ENCODE measurements around the gene KCNK18. TPM values are rescaled to one million over a fixed set of nuclear protein-coding genes. Genes with fewer than 3 reads are reported as not detected.

The KCNK18 gene
- not detected for total RNA-seq
- long read RNA-seq, donor 1 = 0 reads
- long read RNA-seq, donor 2 = 0 reads

GRCh38 chr10:117197189-117197588 lies at the start of gene KCNK18:
Gene KCNK18, plus strand, starts transcription at chr10:117197489. Its CDS starts 0 bp downstream, at chr10:117197489.
- DNase-seq (ENCODE audit: low spot score) = peak; percentile 58
- intact Hi-C loops (cut with DNase I) = no loop called here

GRCh38 chr10:117148284-117148683 lies 49.0 kb upstream of the KCNK18 start:
- intact Hi-C loops (cut with DNase I) = no loop called here

GRCh38 chr10:117152668-117153067 lies 44.6 kb upstream of the KCNK18 start:
- intact Hi-C loops (cut with DNase I) = no loop called here
- DNase-seq (ENCODE audit: low spot score) = no peak

More at GRCh38 chr10:117148284-117148683, 49.0 kb upstream of the KCNK18 start:
- DNase-seq (ENCODE audit: low spot score) = no peak

- no peak for DNase-seq (ENCODE audit: low spot score)
- intact Hi-C loops (cut with DNase I) = no loop called here
Measured at GRCh38 chr10:117158297-117158696, 39.0 kb upstream of the KCNK18 start.

GRCh38 chr10:117159390-117159789 lies 37.9 kb upstream of the KCNK18 start:
- DNase-seq (ENCODE audit: low spot score) = no peak
- intact Hi-C loops (cut with DNase I) = no loop called here

- intact Hi-C loops (cut with DNase I) = no loop called here
- no peak for DNase-seq (ENCODE audit: low spot score)
Measured at GRCh38 chr10:117160567-117160966, 36.7 kb upstream of the KCNK18 start.

- intact Hi-C loops (cut with DNase I) = no loop called here
- DNase-seq (ENCODE audit: low spot score) = no peak
Measured at GRCh38 chr10:117161386-117162033, 35.8 kb upstream of the KCNK18 start.

- intact Hi-C loops (cut with DNase I) = no loop called here
- no peak for DNase-seq (ENCODE audit: low spot score)
Measured at GRCh38 chr10:117162093-117163060, 34.9 kb upstream of the KCNK18 start.

GRCh38 chr10:117163061-117163953 lies 34.0 kb upstream of the KCNK18 start:
- no peak for DNase-seq (ENCODE audit: low spot score)

GRCh38 chr10:117163954-117164548 lies 33.2 kb upstream of the KCNK18 start:
- intact Hi-C loops (cut with DNase I) = no loop called here
- no peak for DNase-seq (ENCODE audit: low spot score)

More at GRCh38 chr10:117163061-117163953, 34.0 kb upstream of the KCNK18 start:
- intact Hi-C loops (cut with DNase I) = no loop called here

GRCh38 chr10:117164592-117165537 lies 32.4 kb upstream of the KCNK18 start:
- no peak for DNase-seq (ENCODE audit: low spot score)
- intact Hi-C loops (cut with DNase I) = loop anchor here in 1 of 2 donors (5.0 kb wide), 1 partner anchor 368 kb away; no protein-coding TSS in a partner anchor

- peak; percentile 84 for DNase-seq (ENCODE audit: low spot score)
- intact Hi-C loops (cut with DNase I) = loop anchor here in 1 of 2 donors (5.0 kb wide), 1 partner anchor 368 kb away; no protein-coding TSS in a partner anchor
Measured at GRCh38 chr10:117165538-117166417, 31.5 kb upstream of the KCNK18 start.

GRCh38 chr10:117166418-117167345 lies 30.6 kb upstream of the KCNK18 start:
- DNase-seq (ENCODE audit: low spot score) = no peak
- intact Hi-C loops (cut with DNase I) = loop anchor here in 1 of 2 donors (5.0 kb wide), 1 partner anchor 369 kb away; no protein-coding TSS in a partner anchor

GRCh38 chr10:117167346-117167788 lies 29.9 kb upstream of the KCNK18 start:
- intact Hi-C loops (cut with DNase I) = loop anchor here in 1 of 2 donors (5.0 kb wide), 1 partner anchor 370 kb away; no protein-coding TSS in a partner anchor
- DNase-seq (ENCODE audit: low spot score) = no peak

All from posterior vena cava (tissue), 2 donors.